Measurements from ENCODE around the gene ADGRB3. TPM values are rescaled to one million over a fixed set of nuclear protein-coding genes. Genes with fewer than 3 reads are reported as not detected.

ADGRB3 gene
- total and polyA plus RNA-seq, 2 donors (not counting 3 experiments of a cell fraction or from before 2014, with no cell fraction given) = not detected

DNA sequence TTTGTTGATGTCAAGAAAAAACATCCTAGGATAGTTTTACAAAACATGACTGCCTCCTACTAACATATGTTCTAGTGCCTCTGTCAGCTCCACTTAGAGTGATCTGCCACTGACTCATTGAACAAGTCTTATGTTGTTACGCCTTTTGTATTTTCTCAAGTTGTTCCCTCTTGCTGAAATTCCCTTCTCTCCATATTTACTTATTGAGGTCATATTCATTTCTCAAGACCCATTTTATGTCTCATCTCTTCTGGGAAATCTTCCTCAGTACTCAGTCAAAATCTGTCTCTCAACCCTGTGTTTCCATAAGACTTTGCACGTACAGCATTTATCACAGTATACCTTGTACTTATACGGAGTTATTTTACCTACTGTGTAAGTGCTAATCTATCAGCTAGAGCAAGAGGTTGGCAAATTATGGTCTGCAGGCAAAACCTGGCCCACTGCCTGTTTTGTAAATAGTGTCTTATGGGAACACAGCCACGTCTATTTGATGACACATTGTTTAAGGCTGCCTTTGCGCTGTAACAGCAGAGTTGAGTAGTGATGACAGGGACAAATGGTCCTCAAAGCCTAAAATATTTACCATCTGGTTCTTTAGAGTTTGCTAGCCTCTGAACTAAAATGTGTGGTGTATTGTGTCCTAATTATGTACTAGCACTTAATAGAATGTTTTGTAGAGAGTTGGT lies 83.4 kb downstream of the ADGRB3 start:
- dilution Hi-C loops (cut with MboI; ENCODE audit: extremely low pct_ligation_motif_present, low sequenced_read_pairs) = no loop called here
- H3K79me2 ChIP-seq (ENCODE audit: control insufficient read depth, insufficient read depth, low read length) = no peaks in the 10 kb centered on the region
- H3K9me3 ChIP-seq (replicated peaks; ENCODE audit: control insufficient read depth, insufficient read depth, low read length) = no peaks in the 10 kb centered on the region
- no peaks in the 10 kb centered on the region for H3K4me1 ChIP-seq (ENCODE audit: control insufficient read depth, extremely low read depth, insufficient read depth, low read length)
- POLR2A ChIA-PET = no interaction called here
- H3K36me3 ChIP-seq (ENCODE audit: control insufficient read depth in 2 of 2, extremely low read depth in 1 of 2, insufficient read depth in 2 of 2, low read length in 2 of 2) = no peaks in the 10 kb centered on the region
- H3K9ac ChIP-seq (replicated peaks; ENCODE audit: extremely low read depth, insufficient read depth, low read length) = no peak overlapping the region
- no peaks in the 10 kb centered on the region for H3K9me1 ChIP-seq (replicated peaks; ENCODE audit: control insufficient read depth, extremely low read depth, insufficient read depth, low read length)
- TF ChIP-seq MYC (IDR thresholded peaks at IDR 0.05; ENCODE audit: low read depth, low read length) (no peak), JUN (IDR thresholded peaks at IDR 0.05; ENCODE audit: borderline replicate concordance, insufficient read depth, insufficient read length, low read depth) (no peak), POLR2A (IDR thresholded peaks at IDR 0.05; ENCODE audit: low read depth, low read length) (no peak), GATA2 (IDR thresholded peaks at IDR 0.05; ENCODE audit: insufficient read depth, insufficient read length, low read depth, low read length) (no peak), EZH2 (IDR thresholded peaks at IDR 0.05; ENCODE audit: borderline replicate concordance, low read depth, low read length, severe bottlenecking) (no peak), FOS (IDR thresholded peaks at IDR 0.05; ENCODE audit: borderline replicate concordance, insufficient read depth, low read length) (no peak), POLR2AphosphoS5 (IDR thresholded peaks at IDR 0.05; ENCODE audit: insufficient read depth, low read depth, low read length) (no peak)
- TF ChIP-seq, protein P1, sequence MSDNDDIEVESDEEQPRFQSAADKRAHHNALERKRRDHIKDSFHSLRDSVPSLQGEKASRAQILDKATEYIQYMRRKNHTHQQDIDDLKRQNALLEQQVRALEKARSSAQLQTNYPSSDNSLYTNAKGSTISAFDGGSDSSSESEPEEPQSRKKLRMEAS (IDR thresholded peaks at IDR 0.05; ENCODE audit: insufficient read depth, insufficient read length) = no peak
- TF ChIP-seq, protein P2, sequence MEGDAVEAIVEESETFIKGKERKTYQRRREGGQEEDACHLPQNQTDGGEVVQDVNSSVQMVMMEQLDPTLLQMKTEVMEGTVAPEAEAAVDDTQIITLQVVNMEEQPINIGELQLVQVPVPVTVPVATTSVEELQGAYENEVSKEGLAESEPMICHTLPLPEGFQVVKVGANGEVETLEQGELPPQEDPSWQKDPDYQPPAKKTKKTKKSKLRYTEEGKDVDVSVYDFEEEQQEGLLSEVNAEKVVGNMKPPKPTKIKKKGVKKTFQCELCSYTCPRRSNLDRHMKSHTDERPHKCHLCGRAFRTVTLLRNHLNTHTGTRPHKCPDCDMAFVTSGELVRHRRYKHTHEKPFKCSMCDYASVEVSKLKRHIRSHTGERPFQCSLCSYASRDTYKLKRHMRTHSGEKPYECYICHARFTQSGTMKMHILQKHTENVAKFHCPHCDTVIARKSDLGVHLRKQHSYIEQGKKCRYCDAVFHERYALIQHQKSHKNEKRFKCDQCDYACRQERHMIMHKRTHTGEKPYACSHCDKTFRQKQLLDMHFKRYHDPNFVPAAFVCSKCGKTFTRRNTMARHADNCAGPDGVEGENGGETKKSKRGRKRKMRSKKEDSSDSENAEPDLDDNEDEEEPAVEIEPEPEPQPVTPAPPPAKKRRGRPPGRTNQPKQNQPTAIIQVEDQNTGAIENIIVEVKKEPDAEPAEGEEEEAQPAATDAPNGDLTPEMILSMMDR (IDR thresholded peaks at IDR 0.05; ENCODE audit: extremely low read depth in 1 of 2, insufficient read depth in 1 of 2, low read depth in 1 of 2, low read length in 2 of 2) = no peak
- no peaks in the 10 kb centered on the region for H3K27me3 ChIP-seq (ENCODE audit: control insufficient read depth in 2 of 2, insufficient read depth in 2 of 2, low read length in 2 of 2)
- no peak overlapping the region for H2AFZ ChIP-seq (ENCODE audit: low read depth, low read length)
- DNase-seq (ENCODE audit: low read depth, low spot score) (no peak), FAIRE-seq (no peak)
- no peaks in the 10 kb centered on the region for H4K20me1 ChIP-seq (replicated peaks; ENCODE audit: control insufficient read depth, extremely low read depth, insufficient read depth, low read length)
- intact Hi-C loops (cut with micrococcal nuclease) = no loop called here
- no peak overlapping the region for H3K27ac ChIP-seq (ENCODE audit: insufficient read depth, low read depth, low read length)
- CTCF ChIA-PET = no interaction called here
- H3K4me2 ChIP-seq (ENCODE audit: insufficient read depth, low read length) = no peak overlapping the region
- no peak overlapping the region for H3K4me3 ChIP-seq (replicated peaks in 1 of 3; ENCODE audit: insufficient read depth in 1 of 3, low read depth in 1 of 3, low read length in 3 of 3)
- BruUV-seq (replicated peaks) = no TSS peak
